HG02678 (cell line): Measurements from ENCODE around the gene CPNE7.
"Not testable (repeated sequence)": the region's sequence is repeated elsewhere in the genome, so short reads cannot be mapped to it uniquely, and the experiment has no call there.

Experiments
- ATAC-seq: cut with Tn5 transposase; IDR thresholded peaks from one replicate; pipeline ENCODE4 v1.9.1; 2021; ENCODE audit warnings: mild to moderate bottlenecking, moderate library complexity; ENCODE audit not compliant: unreplicated experiment

Gene CPNE7

GRCh38 chr16:89565256-89565505 is 10.4 kb upstream of the CPNE7 start:
- no peak for ATAC-seq

- no peak for ATAC-seq
Measured at GRCh38 chr16:89565506-89566372, 9.8 kb upstream of the CPNE7 start.

DNA sequence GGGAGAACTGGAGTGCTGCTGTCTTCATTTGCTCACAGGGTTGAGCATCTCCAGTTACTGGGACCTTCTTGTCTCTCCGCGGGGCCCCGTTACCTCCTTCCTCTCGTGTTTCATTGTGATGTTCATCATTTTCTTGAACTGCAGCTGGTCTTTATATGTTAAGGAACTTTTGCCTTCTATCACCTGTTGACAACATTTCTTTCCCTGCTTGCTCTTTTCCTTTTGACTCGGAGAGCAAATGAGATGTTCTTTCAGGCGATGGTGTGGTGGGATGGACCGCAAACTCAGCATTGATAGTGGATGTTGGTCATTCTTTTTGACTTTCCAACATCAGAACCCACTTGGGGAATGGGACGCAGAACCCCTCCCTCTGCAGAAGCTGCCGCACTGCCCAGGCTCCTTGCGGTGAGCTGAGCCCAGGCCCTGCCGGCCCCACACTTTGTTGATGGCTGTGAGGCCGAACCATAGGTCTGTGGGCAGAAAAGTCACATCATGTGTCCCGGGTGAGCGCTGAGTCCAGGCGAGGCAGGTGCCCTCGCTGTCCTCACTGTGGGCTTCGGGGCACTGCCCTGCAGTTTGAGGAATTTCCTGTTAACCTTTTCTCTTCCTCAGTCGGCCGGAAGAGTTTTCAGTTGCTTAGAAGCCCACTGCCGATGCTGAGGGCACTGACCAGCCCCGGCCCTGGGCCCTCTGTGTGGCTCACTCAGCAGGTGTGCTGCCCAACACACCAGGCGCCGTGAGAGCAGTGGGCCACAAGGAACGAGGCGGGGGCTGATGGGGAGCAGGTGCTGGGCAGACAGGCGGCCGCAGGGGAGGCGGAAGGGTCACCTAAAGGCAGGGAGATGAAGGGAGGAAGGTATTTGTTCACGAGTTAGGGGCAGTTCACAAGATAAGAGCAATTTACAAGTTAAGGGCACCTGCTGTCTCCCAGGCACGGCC is 7.6 kb upstream of the CPNE7 start:
- no peak for ATAC-seq

- ATAC-seq = no peak
Measured at GRCh38 chr16:89569506-89570341, 5.8 kb upstream of the CPNE7 start.

GRCh38 chr16:89570342-89570923 is 5.1 kb upstream of the CPNE7 start:
- ATAC-seq = no peak

DNA sequence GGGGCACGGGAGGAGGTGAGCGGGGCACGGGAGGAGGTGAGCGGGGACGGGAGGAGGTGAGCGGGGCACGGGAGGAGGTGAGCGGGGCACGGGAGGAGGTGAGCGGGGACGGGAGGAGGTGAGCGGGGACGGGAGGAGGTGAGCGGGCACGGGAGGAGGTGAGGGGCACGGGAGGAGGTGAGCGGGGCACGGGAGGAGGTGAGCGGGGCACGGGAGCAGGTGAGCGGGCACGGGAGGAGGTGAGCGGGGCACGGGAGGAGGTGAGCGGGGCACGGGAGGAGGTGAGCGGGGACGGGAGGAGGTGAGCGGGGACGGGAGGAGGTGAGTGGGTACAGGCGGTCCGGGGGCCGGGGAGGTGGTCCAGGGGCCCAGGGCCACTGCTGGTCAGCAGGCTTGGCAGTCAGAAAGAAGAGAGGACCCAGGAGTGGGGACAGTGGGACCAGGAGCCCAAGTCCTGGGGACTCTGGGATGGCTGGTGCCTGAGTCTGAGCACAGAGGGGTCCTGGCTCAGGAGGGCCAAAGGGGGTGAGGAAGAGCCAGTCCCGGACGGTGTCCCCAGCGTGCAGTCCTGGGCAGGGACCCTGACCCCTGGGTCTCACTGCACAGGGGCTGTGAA is 4.5 kb upstream of the CPNE7 start:
- ATAC-seq = not testable (repeated sequence)

- no peak for ATAC-seq
Measured at GRCh38 chr16:89571636-89572035, 3.9 kb upstream of the CPNE7 start.

GRCh38 chr16:89572073-89572484 is 3.5 kb upstream of the CPNE7 start:
- no peak for ATAC-seq

GRCh38 chr16:89572485-89573205 is 2.9 kb upstream of the CPNE7 start:
- ATAC-seq = no peak

DNA sequence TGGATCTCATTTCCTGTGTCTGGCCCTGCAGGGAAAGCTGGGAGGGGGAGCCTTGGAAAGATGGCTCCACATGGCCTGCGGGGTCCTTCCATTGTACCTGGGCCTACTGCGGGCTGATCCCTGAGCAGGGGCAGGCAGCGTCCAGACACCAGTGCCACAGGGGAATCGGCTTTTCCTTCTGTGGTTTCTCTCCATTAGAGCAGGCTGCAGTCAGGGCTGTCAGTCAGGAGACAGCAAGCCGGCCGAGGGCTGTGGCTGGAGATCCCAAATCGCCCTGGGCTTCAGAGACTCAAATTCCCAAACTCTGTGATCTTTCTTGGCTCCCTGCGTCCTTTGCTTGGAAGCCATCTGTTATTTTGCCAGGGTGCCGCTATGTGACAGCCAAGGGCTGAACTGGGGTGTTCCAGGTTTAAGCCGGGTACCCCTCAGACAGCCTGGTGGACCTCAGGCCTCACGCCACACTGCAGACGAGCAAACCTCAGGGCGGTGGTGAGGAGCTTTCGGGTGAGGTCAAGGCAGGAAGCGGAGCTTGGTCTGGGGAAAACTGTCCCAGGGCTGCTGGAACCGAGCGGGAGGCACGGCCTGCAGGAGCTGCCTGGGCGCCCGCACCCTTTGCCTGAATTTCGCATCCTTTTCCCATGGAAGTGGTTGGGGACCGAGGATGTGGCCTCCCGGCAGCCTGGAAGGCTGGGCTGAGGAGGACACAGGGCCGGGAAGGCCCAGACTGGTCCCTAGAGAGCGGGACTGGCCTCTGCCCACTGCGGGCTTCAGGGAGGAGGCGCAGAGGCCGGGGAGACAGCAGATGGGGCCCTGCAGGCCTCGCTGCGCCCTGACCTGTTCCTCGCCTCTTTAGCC is 1.5 kb upstream of the CPNE7 start:
- no peak for ATAC-seq

DNA sequence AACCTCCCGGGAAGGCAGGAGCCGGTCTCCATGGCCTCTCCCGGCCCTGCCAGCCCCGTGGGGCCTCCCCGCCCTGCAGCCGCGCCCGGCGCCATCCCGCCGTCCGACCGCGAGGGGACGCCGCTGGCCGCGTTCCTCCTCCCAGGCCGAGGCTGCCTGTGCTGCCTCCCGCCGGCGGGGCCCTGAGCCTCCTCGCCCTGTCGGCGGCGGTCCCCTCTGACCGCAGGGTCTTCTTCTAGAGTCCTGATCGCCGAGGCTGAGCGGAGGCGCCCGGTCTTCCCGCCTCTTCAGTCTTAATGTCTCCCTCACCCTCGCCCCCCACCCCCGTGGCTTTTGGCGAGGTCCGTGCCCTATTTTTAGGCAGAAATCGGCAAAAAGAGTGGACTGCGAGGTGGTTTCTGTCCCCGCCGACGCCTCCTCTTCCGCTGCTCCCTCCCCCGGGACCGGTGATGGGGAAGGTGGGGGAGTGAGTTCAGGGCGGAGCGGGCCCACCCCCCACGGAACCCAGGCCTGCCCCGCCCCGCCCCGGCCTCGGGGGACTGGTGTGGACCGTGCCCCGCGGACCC is 794 bp upstream of the CPNE7 start:
- peak; percentile 49 for ATAC-seq

GRCh38 chr16:89576153-89577054 is 846 bp downstream of the CPNE7 start:
- no peak for ATAC-seq

DNA sequence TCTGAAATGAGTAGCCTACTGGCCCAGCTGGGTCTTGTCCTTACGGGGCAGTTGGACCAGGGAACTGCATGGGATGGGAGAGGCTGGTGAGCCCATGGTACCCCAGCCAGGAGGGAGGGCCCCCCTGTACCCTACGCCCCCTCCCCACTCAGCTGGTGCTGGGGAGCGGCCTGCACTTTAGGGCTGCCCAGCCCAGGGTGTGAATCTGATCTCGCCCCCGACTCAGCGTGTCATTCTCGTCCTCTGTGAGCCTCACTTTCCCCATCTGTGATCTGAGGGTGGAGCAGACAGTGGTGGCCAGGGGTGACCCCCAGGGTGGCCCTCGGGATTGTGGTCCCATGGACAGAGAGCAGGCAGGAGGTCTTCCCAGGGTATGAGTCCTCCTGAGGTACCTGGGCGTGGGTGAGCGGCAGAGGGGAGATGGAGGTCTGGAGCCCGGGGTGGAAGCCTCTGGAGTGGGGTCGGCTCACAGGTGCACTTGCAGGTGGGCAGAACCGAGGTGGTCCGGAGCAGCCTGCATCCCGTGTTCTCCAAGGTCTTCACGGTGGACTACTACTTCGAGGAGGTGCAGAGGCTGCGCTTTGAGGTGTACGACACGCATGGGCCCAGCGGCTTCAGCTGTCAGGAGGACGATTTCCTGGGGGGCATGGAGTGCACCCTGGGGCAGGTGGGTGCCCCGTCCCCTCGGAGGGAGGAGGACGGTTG is 1.6 kb downstream of the CPNE7 start:
- ATAC-seq = no peak

DNA sequence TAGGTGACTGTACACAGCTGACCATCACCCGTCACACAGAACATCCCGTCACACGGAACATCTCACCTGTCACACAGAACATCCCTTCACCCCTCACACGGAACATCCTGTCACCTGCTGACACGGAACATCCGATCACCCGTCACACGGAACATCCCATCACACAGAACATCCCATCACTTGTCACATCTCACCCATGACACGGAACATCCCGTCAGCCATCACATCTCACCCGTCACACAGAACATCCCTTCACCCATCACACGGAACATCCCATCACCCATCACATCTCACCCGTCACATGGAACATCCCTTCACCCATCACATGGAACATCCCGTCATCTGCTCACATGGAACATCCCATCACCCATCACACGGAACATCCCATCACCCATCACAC is 3.8 kb downstream of the CPNE7 start:
- no peak for ATAC-seq

DNA sequence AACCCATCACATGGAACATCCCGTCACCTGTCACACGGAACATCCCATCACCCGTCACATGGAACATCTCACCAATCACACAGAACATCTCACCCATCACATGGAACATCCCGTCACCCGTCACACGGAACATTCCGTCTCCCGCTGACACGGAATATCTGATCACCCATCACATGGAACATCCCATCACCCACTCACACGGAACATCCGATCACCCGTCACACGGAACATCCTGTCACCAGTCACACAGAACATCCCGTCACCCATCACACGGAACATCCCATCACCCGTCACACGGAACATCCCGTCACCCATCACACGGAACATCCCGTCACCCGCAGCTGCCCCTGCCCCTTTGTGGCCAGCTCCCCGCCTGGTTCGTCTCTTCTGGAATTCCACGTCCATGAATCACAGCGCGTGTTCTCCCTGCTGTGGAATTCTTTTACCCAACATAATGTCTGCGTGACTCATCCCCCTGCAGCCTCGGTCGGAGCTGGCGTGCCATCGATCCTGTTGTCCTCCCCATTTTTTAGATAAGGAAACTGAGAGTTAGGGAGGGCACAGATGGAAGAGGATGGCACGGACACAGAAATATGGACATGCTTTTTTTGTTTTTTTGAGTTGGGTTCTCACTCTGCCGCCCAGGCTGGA is 5.6 kb downstream of the CPNE7 start:
- ATAC-seq = no peak

GRCh38 chr16:89581861-89582563 is 6.5 kb downstream of the CPNE7 start:
- ATAC-seq = no peak
